K562 treated with DMSO at 1 percent for 12 hours (cell line): ENCODE measurements around the gene TXNDC5. TPM values are rescaled to one million over a fixed set of nuclear protein-coding genes. Genes with fewer than 3 reads are reported as not detected.

Source experiments
- total RNA-seq: library from RNA; unstranded; fragments of 300-600 nt; gene quantifications from 2 replicates; pipeline ENCODE4 v1.2.3, GENCODE V29; 2022; ENCODE audit not compliant: insufficient read depth

Gene TXNDC5
- total RNA-seq = 63.7 and 110 TPM in 2 replicates

DNA sequence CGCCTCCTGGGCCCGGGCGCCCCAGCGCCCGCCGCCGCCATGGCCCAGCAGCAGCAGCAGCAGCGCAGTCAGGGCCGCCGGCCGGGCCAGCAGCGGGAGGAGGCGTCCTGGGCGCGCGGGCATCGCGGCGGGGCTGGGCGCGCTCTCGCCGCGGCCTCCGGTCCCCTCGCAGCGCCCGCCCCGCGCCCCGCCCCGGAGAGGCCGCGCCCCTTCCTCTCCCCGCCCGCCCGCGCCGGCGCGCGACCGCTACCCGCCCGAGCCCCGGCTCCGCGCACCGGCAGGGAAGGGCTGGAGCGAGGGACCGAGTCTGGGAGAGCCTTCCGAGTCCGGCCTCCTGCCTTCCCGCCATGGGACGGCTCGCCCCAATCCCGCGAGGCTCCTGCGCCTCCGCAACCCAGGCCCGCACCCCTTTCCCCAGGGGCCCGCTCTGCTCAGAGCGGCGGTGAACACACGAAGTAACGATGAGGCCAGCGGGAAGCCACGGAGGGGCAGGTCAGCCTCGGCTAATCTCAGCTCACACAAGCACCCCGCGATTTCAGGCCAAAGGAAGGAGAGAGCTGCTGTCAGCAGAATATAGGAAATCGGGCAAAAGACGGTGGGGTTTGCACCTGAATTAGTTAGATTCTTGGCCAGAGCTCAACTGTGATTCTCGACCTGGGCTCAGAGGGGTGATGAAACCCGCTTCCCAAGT lies at the start of gene TXNDC5:
Gene TXNDC5 (minus strand): TSS at position 135 of the 691 bp plus-strand sequence. CDS start 12 bp downstream, at position 123.

Other genes with a start within 250 kb of the TXNDC5 start
- gene BMP6, start 184.7 kb downstream of the TXNDC5 start, total RNA-seq = 0.28 TPM in 1 of 2 replicates, not detected in the other
- 11.3 and 18.5 TPM in 2 replicates for gene BLOC1S5, start 153.6 kb upstream of the TXNDC5 start, total RNA-seq
- 81.7 and 93.2 TPM in 2 replicates for gene EEF1E1, start 191.8 kb upstream of the TXNDC5 start, total RNA-seq